HG03064 (cell line): ENCODE measurements around the gene OR11G2.
"Not testable (repeated sequence)": the region's sequence is repeated elsewhere in the genome, so short reads cannot be mapped to it uniquely, and the experiment has no call there.

Experiments
- ATAC-seq: cut with Tn5 transposase; IDR thresholded peaks from one replicate; pipeline ENCODE4 v1.9.1; 2021; ENCODE audit warnings: low read depth; ENCODE audit not compliant: unreplicated experiment

The OR11G2 gene, protein sequence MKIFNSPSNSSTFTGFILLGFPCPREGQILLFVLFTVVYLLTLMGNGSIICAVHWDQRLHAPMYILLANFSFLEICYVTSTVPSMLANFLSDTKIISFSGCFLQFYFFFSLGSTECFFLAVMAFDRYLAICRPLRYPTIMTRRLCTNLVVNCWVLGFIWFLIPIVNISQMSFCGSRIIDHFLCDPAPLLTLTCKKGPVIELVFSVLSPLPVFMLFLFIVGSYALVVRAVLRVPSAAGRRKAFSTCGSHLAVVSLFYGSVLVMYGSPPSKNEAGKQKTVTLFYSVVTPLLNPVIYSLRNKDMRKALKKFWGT

DNA sequence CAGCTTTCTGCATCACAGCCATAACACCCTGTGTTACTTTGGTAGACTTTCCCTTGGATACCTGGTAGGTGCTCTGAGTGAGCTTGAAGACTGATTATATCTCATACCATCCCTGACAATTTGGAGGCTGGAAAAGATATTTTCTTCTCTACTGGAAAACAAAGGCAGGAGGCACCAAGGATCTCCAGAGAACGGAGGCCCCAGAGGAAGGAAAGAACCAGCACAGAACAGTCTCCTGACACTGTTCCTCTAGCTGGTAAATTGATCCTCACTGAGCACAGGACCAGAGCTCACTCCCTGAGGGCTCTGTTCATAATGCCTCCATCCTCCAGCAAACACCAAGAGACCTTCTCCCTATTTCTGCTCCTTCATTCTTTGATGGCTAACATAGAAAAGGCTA is at the start of gene OR11G2:
Gene OR11G2, plus strand, starts transcription at position 301 of the 400 bp plus-strand sequence. CDS start 6,542 bp downstream, outside the sequence.
- no peak for ATAC-seq

DNA sequence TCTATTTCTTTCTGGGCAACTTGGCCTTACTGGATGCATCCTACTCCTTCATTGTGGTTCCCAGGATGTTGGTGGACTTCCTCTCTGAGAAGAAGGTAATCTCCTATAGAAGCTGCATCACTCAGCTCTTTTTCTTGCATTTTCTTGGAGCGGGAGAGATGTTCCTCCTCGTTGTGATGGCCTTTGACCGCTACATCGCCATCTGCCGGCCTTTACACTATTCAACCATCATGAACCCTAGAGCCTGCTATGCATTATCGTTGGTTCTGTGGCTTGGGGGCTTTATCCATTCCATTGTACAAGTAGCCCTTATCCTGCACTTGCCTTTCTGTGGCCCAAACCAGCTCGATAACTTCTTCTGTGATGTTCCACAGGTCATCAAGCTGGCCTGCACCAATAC is 46.8 kb upstream of the OR11G2 start:
- ATAC-seq = no peak

DNA sequence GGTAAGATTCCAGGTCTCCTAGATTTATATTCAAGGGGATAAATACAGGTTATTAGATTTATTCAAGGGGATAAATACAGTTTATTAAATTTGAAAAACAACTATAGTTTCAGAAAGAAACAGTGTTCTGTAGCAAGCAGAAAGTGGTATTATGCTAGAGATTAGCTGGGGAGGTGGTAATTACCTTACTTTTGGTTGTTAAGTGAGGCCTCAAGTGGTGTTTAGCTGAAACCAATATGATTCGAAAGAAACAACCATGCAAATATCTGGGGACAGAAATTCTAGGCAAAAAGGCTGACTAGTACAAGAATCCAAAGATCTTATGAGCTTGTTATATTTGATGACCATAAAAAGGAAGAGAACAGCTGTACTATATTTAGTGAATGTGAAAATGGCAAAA is 45.9 kb upstream of the OR11G2 start:
- ATAC-seq = no peak

DNA sequence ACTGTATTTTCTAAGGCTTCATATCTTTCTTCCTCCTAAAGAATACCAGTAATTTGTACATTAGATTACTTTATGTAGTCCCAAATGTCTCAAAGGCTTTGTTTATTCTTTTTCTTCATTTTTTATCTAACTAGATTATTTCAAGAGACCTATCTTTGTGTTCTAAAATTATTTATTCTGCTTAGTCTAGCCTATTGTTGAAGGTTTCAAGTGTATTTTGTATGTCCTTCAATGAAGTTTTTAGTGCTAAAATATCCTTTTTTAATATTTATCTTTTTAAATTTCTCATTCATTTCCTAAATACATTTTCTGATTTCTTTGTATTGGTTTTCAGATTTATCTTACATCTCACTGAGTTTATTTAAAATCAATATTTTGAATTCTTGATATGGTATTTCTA is 26.2 kb upstream of the OR11G2 start:
- no peak for ATAC-seq

DNA sequence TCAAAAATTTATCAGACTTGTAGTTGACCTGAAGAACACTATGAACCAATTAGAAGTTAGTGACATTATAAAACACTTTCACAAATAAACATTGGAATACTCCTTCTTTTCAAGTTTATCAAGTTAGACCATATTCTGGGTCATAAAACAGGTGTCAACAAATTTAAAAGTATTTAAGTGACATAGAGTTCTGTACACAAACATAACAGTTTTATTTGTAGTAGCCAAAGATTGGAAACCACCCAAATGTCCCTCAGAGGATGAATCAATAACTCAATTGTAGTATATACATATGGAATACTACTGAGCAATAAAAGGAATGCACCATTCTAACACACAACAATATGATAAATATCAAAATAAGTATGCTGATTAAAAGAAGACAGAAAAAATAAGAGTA is 23.6 kb upstream of the OR11G2 start:
- no peak for ATAC-seq

DNA sequence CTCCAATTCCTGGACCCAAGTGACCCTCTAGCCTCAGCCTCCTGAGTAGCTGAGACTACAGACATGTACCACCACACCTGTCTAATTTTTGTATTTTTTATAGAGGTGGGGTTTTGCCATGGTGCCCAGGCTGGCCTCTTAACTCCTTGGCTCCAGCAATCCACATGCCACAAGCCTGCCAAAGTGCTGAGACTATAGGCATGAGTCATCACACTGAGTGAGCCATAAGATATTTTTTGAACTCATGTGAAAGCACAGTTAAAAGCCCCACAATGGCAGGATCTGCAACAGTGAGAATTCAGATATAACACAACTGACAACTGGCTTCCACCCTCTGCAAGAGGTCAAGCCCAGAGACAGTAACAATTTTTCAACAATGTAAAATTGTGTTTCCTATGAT is 20.8 kb upstream of the OR11G2 start:
- not testable (repeated sequence) for ATAC-seq

DNA sequence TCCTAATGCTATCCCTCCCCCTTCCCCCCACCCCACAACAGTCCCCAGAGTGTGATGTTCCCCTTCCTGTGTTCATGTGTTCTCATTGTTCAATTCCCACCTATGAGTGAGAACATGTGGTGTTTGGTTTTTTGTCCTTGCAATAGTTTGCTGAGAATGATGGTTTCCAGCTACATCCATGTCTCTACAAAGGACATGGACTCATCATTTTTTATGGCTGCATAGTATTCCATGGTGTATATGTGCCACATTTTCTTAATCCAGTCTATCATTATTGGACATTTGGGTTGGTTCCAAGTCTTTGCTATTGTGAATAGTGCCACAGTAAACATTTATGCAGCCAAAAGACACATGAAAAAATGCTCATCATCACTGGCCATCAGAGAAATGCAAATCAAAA is 16.5 kb upstream of the OR11G2 start:
- ATAC-seq = not testable (repeated sequence)

DNA sequence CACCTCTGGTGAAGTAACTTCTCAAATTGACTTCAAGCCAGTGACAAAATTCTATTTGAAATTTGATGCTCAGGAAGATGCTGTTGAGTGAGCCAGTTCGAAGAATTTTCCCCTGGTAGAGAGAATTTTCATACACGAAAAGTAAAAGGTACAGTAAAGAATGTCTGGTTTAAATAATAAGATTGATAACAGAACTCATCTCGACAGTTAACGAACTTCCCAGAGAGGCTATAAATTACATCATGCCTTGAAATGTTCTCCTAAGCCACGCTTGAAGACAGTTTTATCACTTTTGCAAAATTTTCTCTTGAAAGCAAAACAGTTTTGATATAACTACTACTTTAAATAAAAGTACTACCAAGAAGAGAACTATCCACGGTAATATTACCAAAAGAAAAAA is 14.4 kb upstream of the OR11G2 start:
- no peak for ATAC-seq

DNA sequence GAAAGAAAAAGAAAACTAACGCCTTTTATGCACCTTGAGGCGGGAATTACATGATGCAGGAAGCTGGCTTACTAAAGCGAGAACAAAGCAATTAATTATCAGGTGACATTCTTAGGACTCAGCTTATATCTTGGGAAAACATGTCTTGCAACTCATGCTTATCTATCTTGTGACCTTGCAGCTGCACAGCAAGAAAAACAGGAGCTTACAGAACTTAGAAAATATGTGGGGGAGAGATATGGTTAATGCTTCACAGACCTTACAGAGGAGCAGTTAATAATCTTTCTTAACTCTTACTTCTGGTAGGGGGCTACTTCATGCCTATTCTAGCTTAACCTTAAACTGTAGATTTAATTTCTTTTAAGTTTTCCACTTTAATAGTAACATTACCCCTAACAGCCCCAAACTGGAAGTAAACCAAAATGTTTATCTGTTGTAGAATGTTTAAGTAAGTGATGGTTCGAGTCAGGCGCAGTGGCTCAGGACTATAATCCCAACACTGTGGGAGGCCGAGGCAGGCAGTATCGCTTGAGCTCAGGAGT is 13.2 kb upstream of the OR11G2 start:
- ATAC-seq = no peak

DNA sequence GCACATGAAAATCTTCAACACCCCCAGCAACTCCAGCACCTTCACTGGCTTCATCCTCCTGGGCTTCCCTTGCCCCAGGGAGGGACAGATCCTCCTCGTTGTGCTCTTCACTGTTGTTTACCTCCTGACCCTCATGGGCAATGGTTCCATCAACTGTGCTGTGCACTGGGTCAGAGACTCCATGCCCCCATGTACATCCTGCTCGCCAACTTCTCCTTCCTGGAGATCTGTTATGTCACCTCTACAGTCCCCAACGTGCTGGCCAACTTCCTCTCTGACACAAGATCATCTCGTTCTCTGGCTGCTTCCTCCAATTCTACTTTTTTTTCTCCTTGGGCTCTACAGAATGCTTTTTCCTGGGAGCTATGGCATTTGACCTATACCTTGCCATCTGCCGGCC is 11.5 kb upstream of the OR11G2 start:
- no peak for ATAC-seq

DNA sequence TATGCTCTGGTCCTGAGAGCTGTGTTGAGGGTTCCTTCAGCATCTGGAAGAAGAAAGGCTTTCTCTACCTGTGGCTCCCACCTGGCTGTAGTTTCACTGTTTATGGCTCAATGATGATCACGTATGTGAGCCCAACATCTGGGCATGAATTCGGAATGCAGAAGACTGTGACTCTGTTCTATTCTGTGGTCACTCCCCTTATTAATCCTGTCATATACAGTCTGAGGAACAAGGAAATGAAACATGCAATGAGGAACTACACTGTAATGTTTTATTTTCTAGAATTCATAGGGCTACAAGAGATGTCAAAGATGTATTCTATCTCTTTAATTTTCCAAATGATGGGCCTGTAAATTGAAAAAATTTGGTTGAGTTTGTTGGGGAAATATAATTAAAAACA is 10.8 kb upstream of the OR11G2 start:
- no peak for ATAC-seq

DNA sequence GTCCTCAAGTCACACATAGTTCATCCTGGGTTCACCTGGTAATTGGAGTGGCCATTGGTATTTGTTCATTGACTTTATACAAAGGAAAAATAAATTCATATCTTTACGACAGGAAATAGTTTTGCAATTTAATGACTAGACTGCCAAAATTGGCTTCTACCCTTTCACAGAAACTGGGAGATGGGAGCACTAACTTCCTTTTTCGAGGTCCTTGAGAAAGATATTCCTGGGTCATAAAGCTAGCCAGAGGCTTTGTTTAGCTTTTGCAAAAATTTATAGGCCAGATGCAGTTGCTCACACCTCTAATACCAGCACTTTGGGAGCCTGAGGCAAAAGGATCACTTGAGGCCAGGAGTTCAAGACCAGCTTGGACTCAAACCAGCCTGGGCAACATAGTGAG is 10.2 kb upstream of the OR11G2 start:
- ATAC-seq = no peak

DNA sequence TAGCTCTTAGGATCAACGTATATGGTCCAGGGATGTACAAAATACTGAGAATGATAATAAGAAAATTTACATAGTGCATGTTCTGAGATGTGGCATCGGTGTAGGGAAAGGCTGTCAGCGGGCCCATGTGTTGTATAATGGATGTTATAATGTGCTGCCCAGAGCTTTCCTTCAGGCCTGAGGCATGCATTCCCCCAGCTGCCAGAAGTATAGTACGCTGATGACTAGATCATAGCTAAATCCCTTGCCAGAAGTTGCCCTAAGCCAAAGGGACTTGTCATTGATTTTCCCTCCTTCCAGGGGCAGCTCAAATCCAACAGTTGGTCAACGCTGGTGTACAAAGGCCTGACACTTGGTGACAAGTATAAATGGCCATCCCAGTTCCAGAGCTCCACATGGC is 6.5 kb upstream of the OR11G2 start:
- ATAC-seq = no peak

DNA sequence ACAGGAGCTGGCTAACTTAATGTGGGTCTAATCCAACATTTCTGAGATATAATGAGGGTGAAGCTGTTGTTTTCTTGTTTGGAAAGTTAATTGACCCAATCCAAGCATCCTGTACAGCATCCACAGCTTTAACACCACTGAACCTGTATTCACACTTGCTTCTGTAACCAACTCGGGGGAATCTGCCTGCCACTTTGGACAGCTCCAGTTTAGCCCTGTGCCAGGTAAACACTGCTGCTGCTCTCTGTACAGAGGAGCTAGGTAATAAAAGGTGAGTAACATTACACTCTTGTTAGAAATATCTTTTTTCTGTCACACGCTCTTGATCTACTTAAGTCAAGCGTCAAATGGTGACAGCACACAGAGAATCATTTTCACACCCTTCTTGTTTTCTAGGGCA is 700 bp downstream of the OR11G2 start:
- no peak for ATAC-seq

DNA sequence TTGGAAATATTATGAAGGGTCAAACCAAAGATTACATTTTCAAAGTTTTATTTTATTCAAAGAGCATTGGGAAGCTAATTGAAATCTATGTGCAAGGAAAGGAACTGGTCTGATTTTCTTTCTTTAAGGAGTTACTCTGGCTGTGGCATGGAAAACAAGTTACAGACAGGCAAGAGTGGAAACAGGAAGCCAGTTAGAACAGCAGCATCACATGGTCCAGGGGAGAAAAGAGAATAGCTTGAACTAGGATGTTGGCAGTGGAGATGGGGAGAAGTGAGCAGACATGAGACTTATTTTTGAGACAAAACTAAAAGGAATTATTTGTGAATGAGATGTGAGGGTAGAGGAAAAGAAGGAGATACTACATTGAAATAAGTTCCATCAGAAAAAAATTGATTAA is 3.4 kb downstream of the OR11G2 start:
- no peak for ATAC-seq

DNA sequence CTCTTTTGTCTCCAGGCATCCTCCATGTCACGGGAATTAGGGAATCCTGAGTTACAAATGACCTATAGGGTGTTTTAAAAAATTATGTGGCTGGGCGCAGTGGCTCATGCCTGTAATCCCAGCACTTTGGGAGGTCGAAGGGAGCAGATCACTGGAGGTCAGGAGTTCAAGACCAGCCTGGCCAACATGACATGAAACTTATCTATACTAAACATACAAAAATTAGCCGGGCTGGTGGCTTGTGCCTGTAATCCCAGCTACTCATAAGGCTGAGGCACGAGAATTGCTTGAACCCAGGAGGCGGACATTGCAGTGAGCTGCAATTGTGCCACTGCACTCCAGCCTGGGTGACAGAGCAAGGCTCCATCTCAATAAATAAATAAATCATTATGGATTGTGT is 4.5 kb downstream of the OR11G2 start:
- ATAC-seq = not testable (repeated sequence)

DNA sequence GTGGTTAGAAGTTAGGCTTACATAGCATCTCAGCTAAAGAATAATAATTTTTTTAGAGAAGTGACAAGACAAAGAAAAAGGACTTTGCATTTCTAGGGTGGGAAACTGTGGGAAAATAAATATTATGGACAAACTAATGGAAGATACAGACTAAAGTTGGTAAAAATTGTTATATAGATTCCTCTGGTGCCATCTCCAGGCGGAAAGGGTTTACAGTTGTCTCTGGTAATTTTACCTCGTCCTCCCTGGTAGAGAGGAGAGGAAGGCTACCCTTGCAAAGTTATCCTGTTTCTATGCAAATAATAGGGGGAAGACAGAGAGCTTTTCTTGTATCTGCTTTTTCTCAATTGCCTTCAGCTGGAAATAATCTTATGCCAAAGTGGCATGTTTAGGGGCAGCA is 5.2 kb downstream of the OR11G2 start:
- ATAC-seq = no peak

DNA sequence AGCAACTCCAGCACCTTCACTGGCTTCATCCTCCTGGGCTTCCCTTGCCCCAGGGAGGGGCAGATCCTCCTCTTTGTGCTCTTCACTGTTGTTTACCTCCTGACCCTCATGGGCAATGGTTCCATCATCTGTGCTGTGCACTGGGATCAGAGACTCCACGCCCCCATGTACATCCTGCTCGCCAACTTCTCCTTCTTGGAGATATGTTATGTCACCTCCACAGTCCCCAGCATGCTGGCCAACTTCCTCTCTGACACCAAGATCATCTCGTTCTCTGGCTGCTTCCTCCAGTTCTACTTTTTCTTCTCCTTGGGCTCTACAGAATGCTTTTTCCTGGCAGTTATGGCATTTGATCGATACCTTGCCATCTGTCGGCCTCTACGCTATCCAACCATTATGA is 6.8 kb downstream of the OR11G2 start:
- no peak for ATAC-seq

DNA sequence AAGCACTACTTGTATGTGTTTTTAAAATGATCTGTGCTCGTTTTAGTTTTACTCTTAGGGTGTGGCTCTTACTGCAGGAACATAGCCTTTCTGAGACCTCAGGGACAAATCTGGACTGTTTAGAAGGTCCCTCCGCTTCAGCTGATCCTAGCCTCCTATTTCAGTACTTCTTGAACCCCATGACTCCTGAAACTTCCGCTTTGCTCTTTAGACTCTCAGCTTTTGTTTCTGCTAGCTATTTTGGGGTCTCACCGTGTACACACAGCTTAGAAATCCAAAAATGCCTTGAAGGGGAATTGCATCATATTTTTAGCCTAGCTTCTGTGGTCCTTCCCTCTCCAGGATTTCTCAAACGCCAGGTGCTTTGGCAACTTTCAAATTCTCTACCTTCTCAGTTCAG is 8.3 kb downstream of the OR11G2 start:
- no peak for ATAC-seq

DNA sequence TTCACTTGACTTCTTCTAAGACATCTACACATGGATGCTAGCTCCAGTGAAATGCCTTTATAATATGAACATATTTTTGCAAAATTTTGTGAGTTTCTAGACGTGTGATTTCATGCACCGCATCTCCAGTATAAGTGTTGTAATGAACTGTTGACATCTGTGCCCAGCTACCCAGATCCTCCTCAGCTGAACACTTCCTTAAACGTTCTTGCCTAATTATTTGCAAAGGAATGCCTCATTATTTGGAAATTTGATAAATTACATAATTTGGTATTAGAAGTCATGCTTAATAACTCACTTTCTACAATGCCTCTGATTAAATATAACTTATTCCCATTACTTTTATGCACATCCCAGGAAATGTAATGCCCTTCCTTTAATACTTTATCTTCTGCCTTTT is 14.0 kb downstream of the OR11G2 start:
- ATAC-seq = no peak

DNA sequence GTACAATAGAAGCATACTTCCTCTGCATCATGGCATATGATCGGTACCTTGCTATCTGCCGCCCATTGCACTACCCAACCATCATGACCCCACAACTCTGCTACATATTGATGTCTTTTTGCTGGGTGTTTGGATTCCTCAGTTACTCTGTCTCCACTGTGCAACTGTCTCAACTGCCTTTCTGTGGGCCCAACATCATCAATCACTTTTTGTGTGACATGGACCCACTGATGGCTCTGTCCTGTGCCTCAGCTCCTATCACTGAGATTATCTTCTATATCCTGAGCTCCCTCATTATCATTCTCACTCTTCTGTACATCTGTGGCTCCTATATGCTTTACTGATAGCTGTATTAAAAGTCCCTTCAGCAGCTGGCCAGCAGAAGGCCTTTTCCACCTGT is 18.9 kb downstream of the OR11G2 start:
- no peak for ATAC-seq

DNA sequence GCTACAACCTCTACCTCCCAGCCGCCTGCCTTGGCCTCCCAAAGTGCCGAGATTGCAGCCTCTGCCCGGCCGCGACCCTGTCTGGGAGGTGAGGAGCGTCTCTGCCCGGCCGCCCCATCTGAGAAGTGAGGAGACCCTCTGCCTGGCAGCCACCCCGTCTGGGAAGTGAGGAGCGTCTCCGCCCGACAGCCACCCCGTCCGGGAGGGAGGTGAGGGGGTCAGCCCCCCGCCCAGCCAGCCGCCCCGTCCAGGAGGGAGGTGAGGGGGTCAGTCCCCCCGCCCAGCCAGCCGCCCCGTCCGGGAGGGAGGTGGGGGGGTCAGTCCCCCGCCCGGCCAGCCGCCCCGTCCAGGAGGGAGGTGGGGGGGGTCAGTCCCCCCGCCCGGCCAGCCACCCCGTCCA is 21.7 kb downstream of the OR11G2 start:
- not testable (repeated sequence) for ATAC-seq

DNA sequence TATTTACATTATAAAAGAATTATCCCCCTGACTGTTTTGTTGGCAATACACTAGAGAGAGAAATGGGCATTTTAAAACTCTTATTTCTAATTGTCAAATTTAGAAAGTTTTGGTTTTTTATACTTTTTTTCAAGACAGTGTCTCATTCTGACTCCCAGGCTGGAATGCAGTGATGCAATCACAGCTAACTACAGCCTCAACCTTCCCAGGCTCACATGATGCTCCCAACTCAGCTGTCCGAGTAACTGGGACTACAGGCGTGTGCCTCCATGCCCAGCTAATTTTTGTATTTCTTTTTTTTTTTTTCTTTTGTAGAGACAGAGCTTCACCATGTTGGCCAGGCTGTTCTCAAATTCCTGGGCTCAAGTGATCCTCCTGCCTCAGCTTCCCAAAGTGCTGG is 24.5 kb downstream of the OR11G2 start:
- no peak for ATAC-seq
